Mesodermal cell (in vitro differentiated cells): ENCODE data around the gene TRUB1.

Experiments
- H3K27ac ChIP-seq: 2 replicates; pipeline ENCODE4 v1.7.0; 2013; ENCODE audit warnings: mild to moderate bottlenecking, low read depth, low read length, moderate library complexity; ENCODE audit not compliant: severe bottlenecking
- H3K36me3 ChIP-seq: 2 replicates; pipeline ENCODE4 v1.7.1; 2013; ENCODE audit warnings: mild to moderate bottlenecking, low read length, moderate library complexity; ENCODE audit not compliant: control insufficient read depth, insufficient read depth
- H3K4me1 ChIP-seq: one replicate; pipeline ENCODE4 v1.7.1; 2013; ENCODE audit warnings: mild to moderate bottlenecking, low read length; ENCODE audit not compliant: insufficient read depth, control insufficient read depth, poor library complexity, severe bottlenecking
- H3K4me3 ChIP-seq: 2 replicates; pipeline ENCODE4 v1.7.0; 2013; ENCODE audit warnings: low read length, control low read depth, mild to moderate bottlenecking; ENCODE audit not compliant: insufficient read depth, poor library complexity, severe bottlenecking; ENCODE audit errors: extremely low read depth
- H3K9me3 ChIP-seq: 2 replicates; pipeline ENCODE4 v1.7.1; 2013; ENCODE audit warnings: mild to moderate bottlenecking, low read length, moderate library complexity; ENCODE audit not compliant: control insufficient read depth
- WGBS, 2 experiments: methylation state at CpG; one replicate each; pipeline ENCODE4 v1.1.5; 2013; ENCODE audit warnings: missing lambda C conversion rate in 2 of 2; ENCODE audit not compliant: insufficient coverage in 2 of 2; 5-methylcytosine and 5-hydroxymethylcytosine counted together

Gene TRUB1

GRCh38 chr10:115026746-115027140 is 88.7 kb downstream of the TRUB1 start:
- 96 to 97% methylated on average over 4 to 5 of the region's 7 CpGs for WGBS, 2 experiments
- no peaks in the 10 kb centered on the region for H3K36me3 ChIP-seq
- H3K4me3 ChIP-seq = no peak overlapping the region
- peaks cover 10% of the 10 kb centered on the region for H3K4me1 ChIP-seq
- H3K27ac ChIP-seq = no peak overlapping the region
- no peaks in the 10 kb centered on the region for H3K9me3 ChIP-seq
